Measurements from ENCODE around the gene SENP5. TPM values are rescaled to one million over a fixed set of nuclear protein-coding genes. Genes with fewer than 3 reads are reported as not detected.

Gene SENP5
- total and polyA plus RNA-seq, 9 donors: 8.6 to 41.1 (median 28.5) TPM

GRCh38 chr3:196903740-196904139 is 36.0 kb downstream of the SENP5 start:
- no peaks in the 10 kb centered on the region for H3K4me1 ChIP-seq (ENCODE audit: insufficient read depth)
- DNase-seq: no peak
- WGBS, 3 donors: 94 to 100% (median 96%) methylated on average over 2 of the region's 2 CpGs
- H3K4me3 ChIP-seq: no peak overlapping the region
- no peaks in the 10 kb centered on the region for H3K9me3 ChIP-seq
- intact Hi-C loops (cut with DNase I): no loop called here
- TF ChIP-seq CTCF (IDR thresholded peaks at IDR 0.05) (no peak), POLR2A (IDR thresholded peaks at IDR 0.05) (no peak), EP300 (IDR thresholded peaks at IDR 0.05) (no peak)
- H3K27me3 ChIP-seq: no peaks in the 10 kb centered on the region
- no peaks in the 10 kb centered on the region for H3K36me3 ChIP-seq
- no peak overlapping the region for H3K27ac ChIP-seq

- H3K4me1 ChIP-seq (ENCODE audit: insufficient read depth): no peaks in the 10 kb centered on the region
- no peaks in the 10 kb centered on the region for H3K36me3 ChIP-seq
- TF ChIP-seq POLR2A (IDR thresholded peaks at IDR 0.05) (no peak), CTCF (IDR thresholded peaks at IDR 0.05) (no peak), EP300 (IDR thresholded peaks at IDR 0.05) (no peak)
- no peaks in the 10 kb centered on the region for H3K9me3 ChIP-seq
- intact Hi-C loops (cut with DNase I): no loop called here
- WGBS, 3 donors: 95 to 100% (median 95%) methylated on average over 4 of the region's 4 CpGs
- no peak overlapping the region for H3K4me3 ChIP-seq
- DNase-seq: no peak
- H3K27ac ChIP-seq: no peak overlapping the region
- no peaks in the 10 kb centered on the region for H3K27me3 ChIP-seq
Observed at GRCh38 chr3:196914866-196915265, 47.1 kb downstream of the SENP5 start.

- TF ChIP-seq POLR2A (IDR thresholded peaks at IDR 0.05) (no peak), CTCF (IDR thresholded peaks at IDR 0.05) (no peak), EP300 (IDR thresholded peaks at IDR 0.05) (no peak)
- no peaks in the 10 kb centered on the region for H3K4me1 ChIP-seq (ENCODE audit: insufficient read depth)
- no peaks in the 10 kb centered on the region for H3K9me3 ChIP-seq
- intact Hi-C loops (cut with DNase I): no loop called here
- DNase-seq: no peak
- H3K36me3 ChIP-seq: no peaks in the 10 kb centered on the region
- H3K4me3 ChIP-seq: no peak overlapping the region
- H3K27ac ChIP-seq: no peak overlapping the region
- H3K27me3 ChIP-seq: no peaks in the 10 kb centered on the region
- WGBS, 3 donors: 92 to 98% (median 95%) methylated on average over 3 of the region's 3 CpGs
Observed at GRCh38 chr3:196915375-196915774, 47.7 kb downstream of the SENP5 start.

GRCh38 chr3:196916221-196916620 is 48.5 kb downstream of the SENP5 start:
- Histone ChIP-seq H3K27ac (no peak overlapping the region), H3K36me3 (no peaks in the 10 kb centered on the region), H3K27me3 (no peaks in the 10 kb centered on the region), H3K4me3 (no peak overlapping the region), H3K4me1 (ENCODE audit: insufficient read depth) (no peaks in the 10 kb centered on the region), H3K9me3 (no peaks in the 10 kb centered on the region)
- 96 to 97% (median 96%) methylated on average over 1 of the region's 1 CpG for WGBS, 3 donors
- no peak for DNase-seq
- TF ChIP-seq CTCF (IDR thresholded peaks at IDR 0.05): no peak
- no peak for TF ChIP-seq POLR2A (IDR thresholded peaks at IDR 0.05)
- no peak for TF ChIP-seq EP300 (IDR thresholded peaks at IDR 0.05)
- intact Hi-C loops (cut with DNase I): no loop called here

DNA sequence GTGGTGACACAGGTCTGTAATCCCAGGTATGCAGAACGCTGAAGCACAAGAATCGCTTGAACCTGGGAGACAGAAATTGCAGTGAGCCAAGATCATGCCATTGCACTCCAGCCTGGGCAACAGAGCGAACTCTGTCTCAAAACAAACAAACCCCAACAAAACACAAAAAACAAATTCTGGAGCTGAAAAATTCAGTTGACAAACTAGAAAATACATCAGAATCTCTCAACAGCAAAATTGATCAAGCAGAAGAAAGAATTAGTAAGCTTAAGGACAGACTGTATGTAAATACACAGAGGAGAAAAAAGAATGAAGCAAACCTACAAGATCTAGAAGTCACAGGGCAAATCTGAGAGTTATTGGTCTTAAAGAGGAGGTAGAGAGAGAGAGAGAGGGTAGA is 49.3 kb downstream of the SENP5 start:
- H3K4me3 ChIP-seq: no peak overlapping the region
- no peak for TF ChIP-seq EP300 (IDR thresholded peaks at IDR 0.05)
- TF ChIP-seq CTCF (IDR thresholded peaks at IDR 0.05): no peak
- no peak for TF ChIP-seq POLR2A (IDR thresholded peaks at IDR 0.05)
- H3K27ac ChIP-seq: no peak overlapping the region
- no peaks in the 10 kb centered on the region for H3K4me1 ChIP-seq (ENCODE audit: insufficient read depth)
- no peaks in the 10 kb centered on the region for H3K27me3 ChIP-seq
- no peaks in the 10 kb centered on the region for H3K36me3 ChIP-seq
- H3K9me3 ChIP-seq: no peaks in the 10 kb centered on the region
- DNase-seq: no peak
- intact Hi-C loops (cut with DNase I): no loop called here
- 90 to 98% (median 96%) methylated on average over 3 of the region's 3 CpGs for WGBS, 3 donors
